G401.6 (cell line): ENCODE measurements around the gene SYNE2.
"Not testable (repeated sequence)": the region's sequence is repeated elsewhere in the genome, so short reads cannot be mapped to it uniquely, and the experiment has no call there.

Experiments
- FAIRE-seq: peaks from 2 replicates; lab custom pipeline; 2012; peaks lifted over from hg19 to GRCh38; lab: Jason Lieb, UNC

Gene SYNE2

DNA sequence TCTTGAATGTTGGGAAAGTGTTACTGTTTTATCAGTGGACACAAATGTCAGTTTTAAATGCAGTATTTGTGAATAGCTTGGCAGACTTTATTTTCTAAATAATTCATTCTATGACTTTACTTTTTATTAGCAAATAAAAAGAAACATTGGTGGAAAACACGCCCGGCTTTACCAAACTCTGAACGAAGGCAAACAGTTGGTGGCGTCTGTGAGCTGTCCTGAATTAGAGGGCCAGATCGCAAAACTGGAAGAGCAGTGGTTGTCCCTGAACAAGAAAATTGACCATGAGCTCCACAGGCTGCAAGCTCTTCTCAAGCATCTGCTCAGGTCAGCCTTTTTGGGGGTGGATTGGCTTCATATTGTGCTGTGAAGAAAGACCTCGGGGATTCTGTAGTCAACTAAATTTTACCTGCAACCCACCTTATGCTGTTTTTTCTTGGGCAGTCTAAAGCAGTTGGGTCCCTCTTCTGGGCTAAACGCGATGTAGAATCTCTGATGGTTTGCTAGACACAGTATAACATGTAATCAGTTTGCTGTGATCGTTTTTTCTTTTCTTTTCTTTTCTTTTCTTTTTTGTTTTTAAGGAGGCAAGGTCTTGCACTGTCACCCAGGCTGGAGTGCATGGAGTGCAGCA lies 285.0 kb downstream of the SYNE2 start:
- FAIRE-seq = no peak

DNA sequence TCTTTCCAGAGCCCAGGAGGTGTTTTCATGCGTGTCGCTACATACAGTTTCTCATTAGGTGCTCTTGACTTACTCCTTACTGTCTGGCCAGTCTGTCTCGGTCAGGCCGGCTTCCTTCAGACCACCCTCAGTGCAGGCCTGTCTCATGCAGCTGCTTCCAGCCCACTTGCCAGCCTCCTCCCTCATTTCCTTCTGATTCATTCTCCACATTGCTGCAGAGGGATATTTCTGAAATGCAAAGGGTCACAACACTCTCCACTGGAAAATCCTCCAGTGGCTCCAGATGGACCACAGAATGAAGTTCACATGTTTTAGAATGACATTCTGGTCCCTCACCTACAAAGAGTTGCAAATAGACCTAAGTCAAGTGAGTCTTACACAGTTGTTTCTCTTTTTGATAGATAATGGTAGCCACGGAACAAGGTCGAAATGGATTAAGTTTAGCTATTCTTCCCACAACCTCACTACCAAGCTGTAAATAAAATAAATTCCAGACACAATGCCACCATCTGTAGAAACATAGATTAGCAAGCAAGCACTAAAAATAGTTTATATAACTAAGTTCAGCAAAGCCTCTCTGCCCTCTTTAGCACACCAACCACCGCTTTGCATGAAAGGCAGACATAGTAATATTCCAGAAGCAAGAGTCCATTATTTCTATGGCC lies 294.5 kb downstream of the SYNE2 start:
- FAIRE-seq = no peak

DNA sequence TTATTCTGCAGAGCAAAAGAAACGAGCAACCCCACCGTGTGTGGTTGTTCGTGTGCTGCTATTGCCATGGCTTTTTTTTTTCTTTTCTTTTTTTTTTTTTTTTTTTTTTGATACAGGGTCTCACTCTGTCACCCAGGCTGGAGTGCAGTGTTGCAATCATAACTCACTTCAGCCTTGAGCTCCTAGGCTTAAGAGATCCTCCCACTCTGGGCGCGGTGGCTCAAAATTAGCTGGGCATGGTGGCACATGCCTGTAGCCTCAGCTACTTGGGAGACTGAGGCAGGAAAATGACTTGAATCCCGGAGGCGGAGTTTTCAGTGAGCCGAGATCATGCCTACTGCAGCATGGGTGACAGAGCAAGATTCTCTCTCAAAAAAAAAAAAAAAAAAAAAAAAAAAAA lies 297.1 kb downstream of the SYNE2 start:
- no peak for FAIRE-seq

DNA sequence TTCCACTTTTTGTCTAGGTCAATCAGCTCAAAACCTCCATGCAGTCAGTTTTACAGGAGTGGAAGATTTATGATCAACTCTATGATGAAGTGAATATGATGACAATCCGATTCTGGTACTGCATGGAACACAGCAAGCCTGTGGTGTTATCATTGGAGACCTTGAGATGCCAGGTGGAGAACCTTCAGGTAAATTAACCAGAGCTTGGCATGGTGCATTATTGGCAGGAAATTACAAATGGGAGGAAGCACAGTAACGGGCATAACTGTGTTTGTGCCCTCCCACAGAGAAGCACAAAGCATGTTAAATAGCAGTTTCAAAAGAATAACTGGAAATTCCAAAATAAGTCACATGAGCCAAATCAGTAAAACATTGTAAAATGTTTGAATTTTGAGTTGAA lies 305.8 kb downstream of the SYNE2 start:
- no peak for FAIRE-seq

DNA sequence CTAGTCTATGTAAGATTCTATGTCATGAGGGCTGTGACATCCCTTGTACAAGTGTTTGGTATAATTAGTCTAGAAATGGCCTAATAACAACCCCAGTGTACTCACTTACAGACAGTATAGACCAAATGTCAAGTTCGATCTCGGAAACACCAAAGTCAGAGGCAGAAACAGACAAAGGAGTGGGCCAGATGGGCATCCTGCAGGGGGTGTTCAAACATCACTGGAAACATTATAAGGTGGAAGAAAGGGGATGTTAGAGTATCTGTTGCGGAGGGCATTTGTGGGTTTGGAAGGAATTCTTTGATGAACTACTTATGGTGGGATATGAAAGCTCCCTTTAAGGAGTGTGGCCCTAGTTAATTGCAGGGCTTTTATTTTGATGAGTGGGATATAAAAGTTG lies 306.8 kb downstream of the SYNE2 start:
- no peak for FAIRE-seq

DNA sequence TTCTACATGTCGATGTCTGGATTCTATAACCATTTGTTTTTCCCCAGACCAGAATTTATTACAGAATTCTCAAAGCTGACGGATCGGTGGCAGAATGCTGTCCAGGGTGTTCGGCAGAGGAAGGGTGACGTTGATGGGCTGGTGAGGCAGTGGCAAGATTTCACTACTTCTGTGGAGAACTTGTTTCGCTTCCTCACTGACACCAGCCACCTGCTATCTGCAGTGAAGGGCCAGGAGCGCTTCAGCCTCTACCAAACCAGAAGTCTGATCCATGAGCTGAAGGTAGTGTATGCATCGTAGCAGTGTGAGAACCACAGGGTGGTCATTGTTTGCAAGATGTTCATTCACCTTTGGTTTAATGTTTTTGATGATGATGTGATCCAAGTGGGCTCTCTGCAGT lies 317.4 kb downstream of the SYNE2 start:
- FAIRE-seq = no peak

DNA sequence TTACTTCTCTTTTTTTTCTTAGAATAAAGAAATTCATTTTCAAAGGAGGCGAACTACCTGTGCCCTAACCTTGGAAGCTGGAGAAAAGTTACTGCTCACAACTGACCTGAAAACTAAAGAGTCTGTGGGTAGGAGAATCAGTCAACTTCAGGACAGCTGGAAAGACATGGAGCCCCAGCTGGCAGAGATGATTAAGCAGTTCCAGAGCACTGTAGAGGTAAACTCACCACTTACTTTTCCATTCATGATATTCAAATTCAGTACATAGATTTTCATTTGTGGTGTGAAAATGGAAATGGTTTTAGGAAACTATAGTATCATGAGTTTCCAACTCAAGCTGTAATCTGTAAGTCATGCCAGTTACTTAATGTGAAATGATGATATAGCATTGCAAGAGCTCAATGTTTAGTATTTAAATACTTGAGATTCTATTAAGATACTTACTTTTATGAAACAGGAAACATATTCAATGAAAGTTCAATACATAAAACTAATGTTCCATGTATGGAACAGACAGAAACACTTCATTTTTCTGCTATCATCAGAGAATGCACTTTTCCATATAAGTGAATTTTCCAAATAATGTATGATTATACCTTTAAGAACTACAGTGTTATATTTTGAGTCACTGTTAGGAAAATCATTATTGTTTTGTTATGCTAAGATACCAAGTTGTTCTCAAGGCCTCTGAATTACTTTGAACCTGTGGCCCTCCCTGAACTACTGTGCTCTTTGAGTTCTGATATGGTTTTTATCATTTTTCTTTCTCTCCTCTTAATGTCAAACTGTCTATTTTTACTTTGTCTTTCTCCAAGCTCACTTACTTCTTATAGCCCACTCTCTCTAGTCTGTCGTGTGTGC lies 322.3 kb downstream of the SYNE2 start:
- FAIRE-seq = no peak

DNA sequence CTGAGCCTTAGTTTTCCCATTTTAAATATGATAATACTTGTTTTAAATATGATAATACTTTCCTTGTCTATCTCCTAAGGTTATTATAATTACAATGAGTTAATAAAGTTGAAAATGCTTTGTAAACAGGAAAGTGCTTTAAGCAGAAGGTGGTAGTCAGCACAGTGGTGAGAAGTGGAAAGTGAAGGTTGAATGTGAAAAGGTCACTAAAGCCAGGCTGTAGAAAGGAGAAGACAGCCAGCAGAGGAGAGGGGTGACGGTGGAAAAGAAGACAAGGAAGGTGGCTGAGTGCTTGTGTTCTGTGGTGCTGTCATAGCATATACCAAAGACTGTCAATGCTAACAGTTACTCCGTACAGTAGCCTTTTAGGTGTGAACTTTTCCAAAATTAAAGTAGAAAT lies 323.5 kb downstream of the SYNE2 start:
- FAIRE-seq = no peak

DNA sequence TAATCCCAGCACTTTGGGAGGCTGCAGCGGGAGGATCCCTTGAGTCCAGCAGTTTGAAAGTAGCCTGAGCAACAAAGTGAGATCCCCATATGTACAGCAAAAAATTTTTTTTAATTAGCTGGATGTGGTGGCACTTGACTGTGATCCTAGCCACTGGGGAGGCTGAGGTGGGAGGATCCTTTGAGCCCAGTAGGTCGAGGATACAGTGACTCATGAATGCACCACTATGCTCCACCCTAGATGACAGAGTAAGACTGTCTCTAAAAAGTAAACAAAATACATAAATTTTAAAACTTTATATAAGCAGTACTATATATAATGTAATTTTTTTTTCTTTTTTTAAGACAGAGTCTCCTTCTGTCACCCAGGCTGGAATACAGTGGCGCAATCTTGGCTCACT lies 326.0 kb downstream of the SYNE2 start:
- FAIRE-seq = no peak

DNA sequence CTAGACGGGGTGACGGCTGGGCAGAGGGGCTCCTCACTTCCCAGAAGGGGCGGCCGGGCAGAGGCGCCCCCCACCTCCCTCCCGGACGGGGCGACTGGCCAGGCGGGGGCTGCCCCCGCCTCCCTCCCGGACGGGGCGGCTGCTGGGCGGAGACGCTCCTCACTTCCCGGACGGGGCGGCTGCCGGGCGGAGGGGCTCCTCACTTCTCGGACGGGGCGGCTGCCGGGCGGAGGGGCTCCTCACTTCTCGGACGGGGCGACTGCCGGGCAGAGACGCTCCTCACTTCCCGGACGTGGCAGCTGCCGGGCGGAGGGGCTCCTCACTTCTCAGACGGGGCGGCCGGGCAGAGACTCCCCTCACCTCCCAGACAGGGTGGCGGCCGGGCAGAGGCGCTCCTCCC lies 330.1 kb downstream of the SYNE2 start:
- FAIRE-seq = not testable (repeated sequence)

DNA sequence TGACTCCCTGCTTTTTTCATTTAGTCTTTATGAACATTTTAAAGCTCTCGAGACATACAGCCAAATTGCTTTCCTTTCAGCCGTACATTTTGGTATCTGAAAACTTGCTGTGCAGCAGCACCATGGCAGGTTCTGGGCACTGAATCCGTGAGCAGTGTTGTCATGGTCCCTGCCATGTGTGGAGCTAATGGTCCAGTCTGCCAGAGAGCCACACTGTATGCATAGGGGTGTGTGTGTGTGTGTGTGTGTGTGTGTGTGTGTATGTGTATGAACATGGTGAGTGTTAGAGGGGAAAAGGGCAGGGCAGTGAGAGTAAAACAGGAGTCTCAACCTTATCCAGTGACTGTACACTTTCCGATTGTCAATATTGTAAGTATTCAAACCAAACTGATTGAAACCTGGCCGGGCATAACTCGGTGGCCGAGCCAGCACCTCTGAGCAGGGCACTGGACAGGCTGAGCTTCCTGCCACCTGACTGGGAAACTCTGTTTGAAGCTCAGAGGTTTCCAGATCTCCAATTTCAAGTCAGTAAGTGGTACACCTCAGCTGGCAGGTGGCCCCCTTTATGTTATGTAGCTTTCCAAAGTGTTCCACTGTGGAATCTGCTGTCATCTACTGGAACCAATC lies 331.4 kb downstream of the SYNE2 start:
- FAIRE-seq = no peak

DNA sequence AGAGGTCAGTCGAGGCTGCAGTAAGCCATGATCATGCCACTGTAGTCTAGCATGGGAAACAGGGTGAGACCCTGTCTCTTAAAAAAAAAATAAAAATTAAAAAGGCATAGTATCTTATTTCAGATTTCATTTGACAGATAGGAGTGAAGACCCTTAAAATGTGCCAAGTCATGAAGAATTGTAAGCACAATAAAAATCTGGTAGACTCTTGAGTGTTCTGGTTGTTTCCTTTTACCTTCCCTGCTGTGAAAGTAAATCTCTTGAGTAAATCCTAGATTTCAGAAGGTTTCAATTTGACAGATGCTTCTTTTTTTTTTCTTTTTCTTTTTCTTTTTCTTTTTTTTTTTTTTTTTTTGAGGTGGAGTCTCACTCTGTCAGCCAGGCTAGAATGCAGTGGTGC lies 332.4 kb downstream of the SYNE2 start:
- FAIRE-seq = no peak

DNA sequence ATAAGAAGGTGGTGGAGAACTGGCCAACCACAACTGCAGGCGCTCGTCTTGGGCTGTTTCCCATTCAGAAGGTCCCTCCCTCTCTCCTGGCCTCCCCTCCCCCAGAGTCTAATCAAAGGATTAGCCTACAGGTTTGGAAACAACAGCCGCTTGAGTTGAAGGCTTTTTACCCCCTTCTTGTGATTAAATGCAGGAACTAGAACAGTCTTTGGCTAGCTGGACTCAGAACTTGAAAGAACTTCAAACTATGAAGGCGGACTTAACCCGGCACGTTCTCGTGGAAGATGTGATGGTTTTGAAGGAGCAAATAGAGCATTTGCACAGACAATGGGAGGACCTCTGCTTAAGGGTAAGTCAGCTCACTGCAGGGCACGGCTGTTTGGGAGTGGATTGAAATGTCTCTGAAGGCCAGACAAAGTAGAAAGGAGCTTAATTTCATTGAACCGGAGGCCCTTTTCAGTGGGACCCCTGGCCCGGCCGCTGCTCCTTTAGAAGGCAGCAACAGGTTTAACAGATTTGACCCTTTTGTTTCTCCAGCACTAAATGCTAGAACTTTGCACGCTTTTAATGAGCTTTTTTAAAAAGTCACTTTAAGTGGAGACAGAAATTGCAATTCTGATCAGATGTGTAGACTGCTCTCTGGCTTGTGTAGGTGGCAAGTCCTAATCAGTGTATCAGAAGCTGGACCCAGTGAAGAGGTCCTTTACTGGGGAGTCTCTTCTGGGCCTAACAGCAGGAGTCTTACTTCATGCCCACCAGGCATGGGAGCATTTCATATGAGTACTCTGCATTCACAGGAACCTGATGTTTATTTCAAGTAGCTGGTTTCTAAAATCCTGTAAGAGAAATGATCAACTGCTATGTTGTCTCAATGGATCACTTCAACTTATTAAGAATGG lies 333.7 kb downstream of the SYNE2 start:
- FAIRE-seq = no peak

DNA sequence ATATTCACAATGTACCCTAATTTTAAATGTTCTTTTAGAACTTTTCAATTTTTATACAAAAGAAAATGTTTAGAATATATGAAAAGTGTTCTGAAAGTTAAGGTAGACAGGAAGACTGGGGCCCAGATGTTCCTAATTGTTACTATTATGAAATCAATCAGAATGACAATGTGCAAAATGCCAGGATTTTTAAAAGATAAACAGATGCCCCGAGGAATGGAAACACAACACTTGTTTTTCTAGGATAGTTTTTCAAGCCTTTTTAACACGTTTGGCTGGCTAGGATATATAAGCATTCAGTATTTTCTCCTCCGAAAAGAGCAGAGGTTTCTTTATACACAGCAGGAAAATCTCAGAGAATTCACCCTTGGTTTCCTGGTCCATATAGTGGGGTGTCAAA lies 334.5 kb downstream of the SYNE2 start:
- no peak for FAIRE-seq

DNA sequence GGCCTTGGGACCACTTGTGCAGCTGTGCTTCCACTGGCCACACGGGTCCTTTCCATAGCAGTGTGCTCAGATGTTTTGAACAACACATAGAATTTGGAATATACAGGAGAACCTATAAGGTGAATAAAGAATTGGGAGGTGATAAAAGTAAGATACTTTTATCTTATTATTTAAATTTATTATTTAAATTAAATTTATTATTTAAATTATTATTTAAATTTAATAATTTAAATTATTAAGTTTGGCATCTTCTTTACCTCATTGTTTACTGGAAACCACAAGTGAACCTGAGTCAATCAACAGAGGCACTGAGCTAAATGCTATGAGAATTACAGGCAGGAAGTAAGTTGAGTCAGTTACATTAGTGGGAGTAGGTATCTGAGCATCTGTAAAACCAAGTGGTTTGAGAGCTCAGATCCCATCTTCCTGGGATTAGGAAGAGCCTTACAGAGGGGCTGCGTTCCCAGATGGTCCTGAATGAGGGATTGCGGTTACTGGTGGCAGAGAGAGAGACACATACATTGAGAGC lies 338.2 kb downstream of the SYNE2 start:
- FAIRE-seq = no peak

DNA sequence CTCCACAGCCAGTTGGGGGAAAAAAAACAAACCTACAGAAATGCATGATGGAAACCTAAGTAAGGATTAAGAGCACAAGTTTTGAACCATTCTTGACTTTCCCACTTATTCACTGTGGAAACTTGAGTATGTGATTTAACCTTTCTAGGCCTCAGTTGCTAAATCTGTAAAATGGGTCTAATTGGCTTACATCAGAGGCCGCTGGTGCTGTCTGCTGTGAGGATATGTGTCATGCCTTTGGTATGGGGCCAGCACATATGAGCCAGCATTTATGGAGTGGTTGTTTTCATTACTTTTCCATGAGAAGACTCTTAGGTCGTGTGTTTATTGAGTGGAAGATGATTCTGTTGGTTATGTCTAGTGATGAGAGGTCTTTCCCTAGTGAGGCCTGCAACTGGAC lies 339.0 kb downstream of the SYNE2 start:
- no peak for FAIRE-seq

DNA sequence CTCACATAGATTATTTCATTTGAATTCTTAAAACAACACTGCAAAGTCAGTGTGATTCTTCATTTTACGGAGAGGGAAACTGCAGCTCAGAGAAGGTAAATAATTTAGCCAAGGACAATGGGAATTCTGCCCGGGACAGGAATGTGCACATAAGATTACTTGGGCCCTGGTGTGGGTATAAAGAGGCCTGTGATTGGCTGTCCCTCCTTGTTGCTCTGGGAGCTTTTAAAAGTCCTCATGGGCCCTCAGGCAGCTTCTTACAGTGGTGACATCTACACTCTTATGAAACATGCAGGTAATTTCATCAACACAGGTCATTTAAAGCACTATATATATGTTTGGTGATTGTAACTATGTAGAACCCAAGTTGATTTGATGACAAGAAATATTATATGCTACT lies 341.0 kb downstream of the SYNE2 start:
- FAIRE-seq = no peak

DNA sequence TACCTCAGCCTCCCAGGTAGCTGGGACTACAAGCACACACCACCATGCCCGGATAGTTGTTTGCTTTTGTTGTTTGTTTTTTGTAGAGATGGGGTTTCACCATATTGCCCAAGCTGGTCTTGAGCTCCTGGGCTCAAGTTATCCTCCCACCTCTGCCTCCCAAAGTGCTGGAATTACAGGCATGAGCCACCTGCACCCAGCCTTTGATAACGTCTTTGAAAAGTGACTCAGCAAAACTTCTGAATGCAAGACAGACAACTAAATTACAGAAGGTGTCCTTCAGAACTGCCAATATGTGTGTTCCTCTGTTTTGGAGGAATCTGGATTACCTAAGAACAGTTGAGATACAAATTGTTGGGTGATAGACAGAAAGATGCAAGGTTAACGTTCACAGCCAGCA lies 341.6 kb downstream of the SYNE2 start:
- FAIRE-seq = no peak

DNA sequence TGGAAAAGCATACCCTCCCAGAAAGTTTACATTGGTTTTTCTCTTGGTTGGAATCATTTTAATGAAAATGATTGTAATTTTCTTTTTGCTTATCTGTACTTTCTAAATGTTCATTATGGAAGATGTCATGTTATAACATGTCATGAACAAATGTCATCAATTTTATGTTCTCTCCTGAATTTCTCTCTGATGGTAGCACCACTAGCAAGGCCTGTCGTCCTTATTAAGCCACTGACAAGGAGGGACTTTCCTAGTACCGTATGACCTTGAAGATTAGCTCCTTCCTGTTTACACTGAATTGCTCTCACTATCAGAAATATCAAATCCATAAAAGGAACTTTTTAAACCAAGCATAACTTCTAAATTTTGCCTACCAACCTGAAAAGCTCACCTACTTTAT lies 342.4 kb downstream of the SYNE2 start:
- no peak for FAIRE-seq

DNA sequence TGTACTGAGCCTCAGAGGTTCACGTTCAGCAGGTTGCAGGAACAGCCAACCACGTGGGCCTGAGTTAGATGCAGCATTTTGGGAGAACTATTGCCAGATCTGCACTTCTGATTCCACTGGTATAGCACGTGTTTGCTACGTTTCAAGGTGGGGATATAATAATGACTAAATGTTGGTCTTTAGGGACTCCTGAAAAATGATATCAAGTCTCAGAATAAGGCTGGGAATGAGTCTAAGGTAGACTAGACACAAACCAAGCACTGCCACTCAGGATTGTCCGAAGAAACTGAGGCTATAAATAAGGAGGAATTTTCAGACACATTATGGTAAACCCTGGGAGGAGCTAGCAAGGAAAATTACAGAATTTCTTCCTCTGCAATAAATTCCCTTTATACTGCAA lies 343.3 kb downstream of the SYNE2 start:
- FAIRE-seq = no peak

DNA sequence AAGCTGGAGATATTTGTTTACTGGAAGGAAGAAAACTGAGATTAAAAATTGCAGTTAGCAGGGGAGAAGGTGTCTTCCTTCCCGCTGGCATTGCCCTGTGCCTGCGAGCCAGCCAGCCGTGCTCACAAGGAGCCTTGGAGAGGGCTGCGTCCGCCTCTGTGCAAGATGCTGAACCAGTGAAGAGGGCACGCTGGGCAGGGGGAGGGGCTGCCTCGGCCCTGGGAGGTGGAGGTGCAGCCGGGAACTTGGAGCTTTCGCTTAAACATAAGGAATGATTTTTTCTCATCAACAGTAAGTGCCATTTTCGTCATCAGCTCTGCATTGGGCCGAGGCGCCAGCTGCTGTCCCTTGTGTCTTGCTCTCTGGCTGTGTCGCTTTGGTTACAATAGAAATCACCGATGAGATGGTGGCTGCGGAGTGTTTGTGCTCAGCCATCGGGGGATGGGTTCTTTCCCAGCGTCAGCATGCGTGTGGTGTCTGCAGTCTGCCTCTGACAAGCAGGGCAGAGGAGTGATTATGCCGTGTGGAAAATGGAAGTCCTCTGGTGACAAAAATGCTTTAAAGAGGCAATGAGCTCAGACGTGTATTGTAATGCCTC lies 344.1 kb downstream of the SYNE2 start:
- no peak for FAIRE-seq
